ENCODE results near the gene GOLGA8B. TPM values are rescaled to one million over a fixed set of nuclear protein-coding genes. Genes with fewer than 3 reads are reported as not detected.
"Not testable (repeated sequence)": the region's sequence is repeated elsewhere in the genome, so short reads cannot be mapped to it uniquely, and the experiment has no call there.

GOLGA8B gene
- total RNA-seq, 4 donors from 2014 or later = 39.4 to 145 (median 49.5) TPM

DNA sequence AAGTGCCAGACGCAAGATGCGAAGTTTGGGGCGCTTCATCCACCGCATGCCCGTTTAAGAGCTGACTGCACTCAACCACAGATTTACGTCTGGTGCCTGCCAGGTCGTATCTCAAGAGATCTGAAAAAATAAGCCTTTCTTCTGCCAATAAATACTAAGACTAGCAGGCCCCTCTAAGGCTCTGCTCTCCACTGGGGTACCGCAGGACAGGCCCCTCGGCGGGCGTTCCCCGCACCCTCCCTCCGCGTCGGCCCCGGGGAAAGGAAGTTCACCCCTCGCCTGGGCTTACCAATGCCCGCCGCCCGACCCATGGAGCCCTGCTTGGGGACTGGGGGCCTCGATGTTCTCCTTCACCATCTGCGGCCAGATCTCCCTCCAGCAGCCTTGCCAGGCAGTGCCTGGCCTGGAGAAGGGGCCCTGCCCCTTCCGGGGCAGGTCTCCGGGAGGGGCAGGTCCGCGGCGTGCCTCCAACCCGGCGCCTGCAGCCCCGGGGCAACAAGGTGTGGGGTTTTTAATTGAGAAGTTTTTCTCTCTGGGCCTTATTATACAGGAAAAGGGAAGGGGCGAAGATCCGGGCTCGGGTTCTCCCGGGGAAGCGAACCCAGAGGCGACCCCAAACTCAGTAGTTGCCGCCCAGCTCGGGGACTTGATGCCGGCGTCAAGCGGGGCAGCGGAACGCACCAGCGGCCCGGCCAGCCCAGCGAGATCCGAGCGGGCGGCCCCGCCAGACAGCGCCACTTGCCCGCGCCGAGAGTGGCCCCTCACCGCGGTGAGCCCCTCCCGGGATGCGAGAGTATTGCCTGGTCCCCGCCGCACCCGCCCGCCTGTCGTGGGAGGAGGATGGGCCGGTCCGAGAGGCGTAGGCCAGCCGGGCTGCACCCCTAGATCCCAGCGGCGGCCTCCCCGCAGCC is 735 bp downstream of the GOLGA8B start:
- intact Hi-C loops (cut with DNase I; ENCODE audit: low total_unique reads) = loop anchor here (10.0 kb wide), 1 partner anchor 218 kb away; the partner anchor contains the start of gene LPCAT4
- TF ChIP-seq POLR2A (IDR thresholded peaks at IDR 0.05) = no peak
- no peak for TF ChIP-seq CTCF (IDR thresholded peaks at IDR 0.05)
- peak overlapping the region; percentile 67 for H3K4me3 ChIP-seq (ENCODE audit: low read depth, poor library complexity, severe bottlenecking)
- DNase-seq (ENCODE audit: low spot score in 2 of 2) = peak in 1 of 2 donors; percentile 85
- 4 to 5% methylated on average over 36 to 39 of the region's 70 CpGs for WGBS, 2 donors

GRCh38 chr15:34581687-34582460 is 1.6 kb downstream of the GOLGA8B start:
- intact Hi-C loops (cut with DNase I; ENCODE audit: low total_unique reads) = loop anchor here (10.0 kb wide), 1 partner anchor 217 kb away; the partner anchor contains the start of gene LPCAT4
- 83 to 87% methylated on average over 11 to 12 of the region's 15 CpGs for WGBS, 2 donors
- not testable (repeated sequence) for DNase-seq (ENCODE audit: low spot score in 2 of 2); H3K4me3 ChIP-seq (ENCODE audit: low read depth, poor library complexity, severe bottlenecking)

DNA sequence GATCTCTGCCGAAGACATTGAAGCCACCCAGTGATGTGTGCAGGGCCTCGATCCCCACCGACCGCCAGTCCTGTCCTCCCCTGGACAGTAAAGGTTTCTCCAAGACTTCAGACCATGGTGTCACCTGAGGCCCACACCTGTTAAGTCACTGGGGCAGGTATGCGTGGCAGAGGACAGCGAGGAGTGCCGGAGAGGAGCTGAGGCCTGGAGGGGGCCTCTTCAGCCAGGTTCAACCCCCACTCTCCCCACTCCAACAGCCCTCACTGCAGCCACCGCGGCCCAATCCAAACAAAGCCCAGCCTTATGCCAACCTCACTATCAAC is 2.4 kb downstream of the GOLGA8B start:
- TF ChIP-seq CTCF (IDR thresholded peaks at IDR 0.05) (no peak), POLR2A (IDR thresholded peaks at IDR 0.05) (no peak)
- WGBS, 2 donors = 91 to 98% methylated on average over 9 of the region's 9 CpGs
- DNase-seq (ENCODE audit: low spot score in 2 of 2) = no peak
- intact Hi-C loops (cut with DNase I; ENCODE audit: low total_unique reads) = loop anchor here (10.0 kb wide), 1 partner anchor 216 kb away; the partner anchor contains the start of gene LPCAT4
- H3K4me3 ChIP-seq (ENCODE audit: low read depth, poor library complexity, severe bottlenecking) = no peak overlapping the region

DNA sequence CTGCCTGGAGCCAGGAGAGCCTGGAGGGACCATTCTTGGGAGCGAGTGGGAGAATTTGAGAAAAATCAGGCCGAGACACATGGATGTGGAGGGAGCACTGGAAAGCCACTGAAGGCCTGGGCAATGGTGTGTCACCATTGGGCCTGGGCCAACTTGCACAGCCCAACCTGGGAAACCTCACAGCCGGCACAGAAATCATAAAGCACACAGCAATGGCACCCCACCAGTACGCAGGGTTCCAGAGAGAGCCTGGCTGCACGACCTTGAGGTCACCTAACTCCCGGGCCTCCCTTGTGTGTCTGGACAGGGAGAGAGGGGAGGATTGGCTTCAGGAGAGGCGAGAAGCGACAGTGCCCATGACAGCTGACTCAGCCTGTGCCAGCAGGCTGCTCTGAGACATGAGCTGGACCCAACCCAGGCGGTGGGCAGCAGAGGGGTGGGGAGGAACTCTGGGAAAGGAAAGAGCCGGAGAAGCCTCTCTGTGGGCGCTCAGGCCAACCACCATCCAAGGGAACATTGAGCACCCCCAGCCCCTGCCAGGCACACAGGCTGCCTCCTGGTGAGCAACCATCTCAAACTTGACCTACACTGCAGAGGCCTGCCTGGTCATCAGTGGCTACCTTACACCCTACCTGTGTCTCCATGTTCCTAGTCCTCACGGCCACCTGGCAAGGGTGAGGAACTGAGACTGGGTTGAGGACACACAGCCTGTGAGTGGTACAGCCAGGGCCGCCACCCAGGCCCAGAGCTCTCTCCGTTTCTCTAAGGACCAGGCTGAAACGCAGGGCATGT is 3.0 kb downstream of the GOLGA8B start:
- DNase-seq (ENCODE audit: low spot score in 2 of 2) = not testable (repeated sequence)
- 68 to 81% methylated on average over 12 to 13 of the region's 15 CpGs for WGBS, 2 donors
- intact Hi-C loops (cut with DNase I; ENCODE audit: low total_unique reads) = loop anchor here (10.0 kb wide), 1 partner anchor 216 kb away; the partner anchor contains the start of gene LPCAT4

DNA sequence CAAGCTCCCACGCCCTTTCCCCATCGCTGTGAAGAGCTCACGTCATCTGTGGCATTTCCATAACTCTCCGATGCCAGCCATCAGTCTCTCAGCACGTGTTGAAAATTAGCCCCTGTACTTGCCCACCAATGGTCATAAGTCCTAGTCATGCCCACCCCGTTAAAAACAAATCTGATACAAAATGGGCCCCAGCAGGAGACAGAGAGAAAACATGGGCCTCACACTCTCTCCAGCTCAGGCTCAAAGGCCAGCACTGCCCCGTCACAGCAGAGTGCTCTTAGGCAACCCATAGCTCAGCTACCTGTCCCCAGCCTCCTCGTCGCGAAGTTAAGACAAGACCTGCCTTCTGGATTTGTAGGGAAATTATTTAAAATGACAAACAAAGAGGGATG is 5.2 kb downstream of the GOLGA8B start:
- intact Hi-C loops (cut with DNase I; ENCODE audit: low total_unique reads) = no loop called here
- WGBS, 2 donors = 91 to 97% methylated on average over 10 of the region's 10 CpGs
- TF ChIP-seq POLR2A (IDR thresholded peaks at IDR 0.05) = no peak
- TF ChIP-seq CTCF (IDR thresholded peaks at IDR 0.05) = no peak
- H3K4me3 ChIP-seq (ENCODE audit: low read depth, poor library complexity, severe bottlenecking) = no peak overlapping the region
- DNase-seq (ENCODE audit: low spot score in 2 of 2) = no peak

More for the DNA sequence above, 3.0 kb downstream of the GOLGA8B start:
- not testable (repeated sequence) for H3K4me3 ChIP-seq (ENCODE audit: low read depth, poor library complexity, severe bottlenecking)

- H3K4me3 ChIP-seq (ENCODE audit: low read depth, poor library complexity, severe bottlenecking); intact Hi-C loops (cut with DNase I; ENCODE audit: low total_unique reads); DNase-seq (ENCODE audit: low spot score in 2 of 2): not testable (repeated sequence)
- 93% methylated on average over 4 of the region's 4 CpGs for WGBS, 2 donors
Observed at GRCh38 chr15:34577658-34578282, 5.7 kb downstream of the GOLGA8B start.

DNA sequence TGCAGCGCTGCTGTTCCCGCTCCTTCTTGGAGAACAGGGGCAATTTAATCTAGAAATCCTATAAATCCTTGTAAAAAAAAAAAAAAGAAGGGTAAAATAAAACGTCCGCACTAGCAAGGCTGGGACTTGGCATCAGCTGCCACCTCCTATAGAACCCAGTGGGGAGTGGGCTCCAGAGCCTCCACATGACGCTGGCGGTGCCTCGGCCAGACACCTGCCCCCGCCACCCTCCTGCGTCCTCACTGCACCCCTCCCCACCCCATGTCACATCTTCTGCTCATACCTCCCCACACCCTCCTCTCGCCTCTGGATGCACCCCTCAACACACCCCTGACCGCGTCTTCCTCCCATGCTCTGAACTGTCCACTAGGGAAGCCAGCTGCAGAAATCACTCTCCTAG is 8.4 kb downstream of the GOLGA8B start:
- H3K4me3 ChIP-seq (ENCODE audit: low read depth, poor library complexity, severe bottlenecking); DNase-seq (ENCODE audit: low spot score in 2 of 2); intact Hi-C loops (cut with DNase I; ENCODE audit: low total_unique reads): not testable (repeated sequence)
- 90 to 96% methylated on average over 12 of the region's 12 CpGs for WGBS, 2 donors

DNA sequence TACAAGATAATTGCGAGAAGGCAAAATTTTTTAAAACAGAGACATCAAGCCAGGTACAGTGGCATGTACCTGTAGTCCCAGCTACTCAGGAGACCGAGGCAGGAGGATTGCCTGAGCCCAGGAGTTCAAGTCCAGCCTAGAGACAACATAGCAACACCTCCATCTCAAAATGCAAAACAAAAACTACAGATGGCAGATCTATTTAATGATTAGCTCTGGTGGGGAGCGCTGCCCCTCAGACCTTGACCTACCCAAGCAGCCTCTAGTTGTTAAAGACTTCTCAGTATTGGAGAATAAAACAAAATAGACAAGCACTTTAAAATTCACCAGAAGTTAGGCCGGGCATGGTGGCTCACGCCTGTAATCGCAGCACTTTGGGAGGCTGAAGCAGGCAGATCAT is 10.5 kb downstream of the GOLGA8B start:
- DNase-seq (ENCODE audit: low spot score in 2 of 2); H3K4me3 ChIP-seq (ENCODE audit: low read depth, poor library complexity, severe bottlenecking); intact Hi-C loops (cut with DNase I; ENCODE audit: low total_unique reads): not testable (repeated sequence)
- WGBS, 2 donors = 95 to 97% methylated on average over 4 to 6 of the region's 6 CpGs

- intact Hi-C loops (cut with DNase I; ENCODE audit: low total_unique reads); H3K4me3 ChIP-seq (ENCODE audit: low read depth, poor library complexity, severe bottlenecking): not testable (repeated sequence)
- 89 to 93% methylated on average over 13 of the region's 13 CpGs for WGBS, 2 donors
- peak in 1 of 2 donors; percentile 50 for DNase-seq (ENCODE audit: low spot score in 2 of 2)
Observed at GRCh38 chr15:34572019-34572641, 11.3 kb downstream of the GOLGA8B start.
